C4-2B (cell line): ENCODE results near the gene TEKT3.

ENCODE experiments used
- CTCF ChIP-seq: fragments of 450-650 bp; conservative IDR thresholded peaks from 2 replicates; pipeline ENCODE4 v1.5.1; 2017; ENCODE audit warnings: mild to moderate bottlenecking
- ZFX ChIP-seq: fragments of 450-650 bp; IDR thresholded peaks from 2 replicates; pipeline ENCODE4 v1.6.1; 2017

DNA sequence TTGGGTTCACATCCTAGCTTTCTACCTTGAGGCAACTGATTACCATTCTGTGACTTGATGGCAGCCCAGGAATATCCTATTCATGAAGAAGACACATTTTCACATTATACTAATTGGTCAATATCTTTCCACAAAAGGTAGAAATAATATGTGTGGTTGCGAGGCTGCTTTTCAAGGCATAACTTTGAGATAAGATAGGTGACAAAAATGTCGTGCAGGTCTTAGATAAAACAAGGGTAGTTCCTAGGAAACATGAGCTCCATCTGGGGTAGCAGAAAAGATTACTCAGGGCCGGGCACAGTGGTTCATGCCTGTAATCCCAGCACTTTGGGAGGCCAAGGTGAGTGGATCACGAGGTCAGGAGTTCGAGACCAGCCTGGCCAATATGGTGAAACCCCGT lies 22.3 kb upstream of the TEKT3 start:
- TF ChIP-seq CTCF: no peak
- TF ChIP-seq ZFX: no peak
